Natural killer cell (primary cell): ENCODE results near the gene PRELID2. TPM values are rescaled to one million over a fixed set of nuclear protein-coding genes. Genes with fewer than 3 reads are reported as not detected.
A peak's percentile ranks its signal among the peaks of the same experiment; 100 is the strongest.
"Not testable (repeated sequence)": the region's sequence is repeated elsewhere in the genome, so short reads cannot be mapped to it uniquely, and the experiment has no call there.

Experiments used
- ATAC-seq, 3 donors: fragments of 150-1000 bp in 2 of 3; fragments of 200-7000 bp in 1 of 3; cut with Tn5 transposase; 1 replicate in 1 of 3; 2 replicates in 2 of 3; pipeline ENCODE4 v1.10.0; 2021; ENCODE audit warnings: mild to moderate bottlenecking in 2 of 3, moderate library complexity in 2 of 3
- DNase-seq, 2 donors: peaks; one replicate each; pipeline versions ENCODE4 v3.0.0 to v3.0.0-alpha.2; 2013 to 2021; ENCODE audit warnings: mixed read lengths in 1 of 2
- H3K27ac ChIP-seq: one replicate; pipeline ENCODE4 v1.5.1; 2013; ENCODE audit warnings: mild to moderate bottlenecking, low read length
- H3K27me3 ChIP-seq: one replicate; pipeline ENCODE4 v1.6.1; 2013; ENCODE audit warnings: low read length; ENCODE audit not compliant: control insufficient read depth, insufficient read depth
- H3K36me3 ChIP-seq: one replicate; pipeline ENCODE4 v1.6.1; 2013; ENCODE audit warnings: low read length; ENCODE audit not compliant: control insufficient read depth, insufficient read depth
- H3K4me1 ChIP-seq: one replicate; pipeline ENCODE4 v1.6.1; 2013; ENCODE audit warnings: low read length; ENCODE audit not compliant: control insufficient read depth, insufficient read depth
- H3K4me3 ChIP-seq: one replicate; pipeline ENCODE4 v1.5.1; 2013; ENCODE audit warnings: low read length
- H3K9me3 ChIP-seq: one replicate; pipeline ENCODE4 v1.6.1; 2013; ENCODE audit warnings: low read length; ENCODE audit not compliant: control insufficient read depth, insufficient read depth
- H3K27ac Mint-ChIP-seq, 2 donors: one replicate each; pipeline ENCODE4 v1.8.0; 2022; ENCODE audit warnings: mild to moderate bottlenecking in 2 of 2, mixed read lengths in 2 of 2, moderate library complexity in 1 of 2
- H3K27me3 Mint-ChIP-seq, 2 donors: one replicate each; pipeline ENCODE4 v1.8.0; 2022; ENCODE audit warnings: low read depth in 2 of 2, mixed read lengths in 2 of 2
- H3K36me3 Mint-ChIP-seq: one replicate; pipeline ENCODE4 v1.8.0; 2022; ENCODE audit warnings: mixed read lengths
- H3K4me1 Mint-ChIP-seq, 2 donors: one replicate each; pipeline ENCODE4 v1.8.0; 2022; ENCODE audit warnings: mixed read lengths in 2 of 2
- H3K4me3 Mint-ChIP-seq: one replicate; pipeline ENCODE4 v1.8.0; 2022; ENCODE audit warnings: mild to moderate bottlenecking, moderate library complexity, mixed read lengths
- H3K9me3 Mint-ChIP-seq, 2 donors: one replicate each; pipeline ENCODE4 v1.8.0; 2022; ENCODE audit warnings: mixed read lengths in 2 of 2
- WGBS: methylation state at CpG from one replicate; pipeline ENCODE4 v1.1.7; 2013; ENCODE audit warnings: missing lambda C conversion rate; ENCODE audit not compliant: insufficient coverage; 5-methylcytosine and 5-hydroxymethylcytosine counted together
- intact Hi-C: fragments of 100-400 bp; cut with micrococcal nuclease; formaldehyde crosslinking; loops from one replicate; pipeline ENCODE4 v1.14.2; 2022
- total RNA-seq, 4 donors: library from RNA; stranded (reverse); fragments of 120-200 nt in 1 of 4; gene quantifications; one replicate each; pipeline versions ENCODE4 v1.2.3 to v1.2.4, GENCODE V29; 2013 to 2022
- TF ChIP-seq, protein P1 (sequence below): fragments of 200-600 bp; IDR thresholded peaks from one replicate; pipeline ENCODE4 v1.8.0; 2022; ENCODE audit warnings: antibody characterized with exemption

The PRELID2 gene
- total RNA-seq, 3 donors from 2014 or later (not counting 1 experiment from before 2014, with no cell fraction given), result 1.5 to 3.1 (median 1.7) TPM

DNA sequence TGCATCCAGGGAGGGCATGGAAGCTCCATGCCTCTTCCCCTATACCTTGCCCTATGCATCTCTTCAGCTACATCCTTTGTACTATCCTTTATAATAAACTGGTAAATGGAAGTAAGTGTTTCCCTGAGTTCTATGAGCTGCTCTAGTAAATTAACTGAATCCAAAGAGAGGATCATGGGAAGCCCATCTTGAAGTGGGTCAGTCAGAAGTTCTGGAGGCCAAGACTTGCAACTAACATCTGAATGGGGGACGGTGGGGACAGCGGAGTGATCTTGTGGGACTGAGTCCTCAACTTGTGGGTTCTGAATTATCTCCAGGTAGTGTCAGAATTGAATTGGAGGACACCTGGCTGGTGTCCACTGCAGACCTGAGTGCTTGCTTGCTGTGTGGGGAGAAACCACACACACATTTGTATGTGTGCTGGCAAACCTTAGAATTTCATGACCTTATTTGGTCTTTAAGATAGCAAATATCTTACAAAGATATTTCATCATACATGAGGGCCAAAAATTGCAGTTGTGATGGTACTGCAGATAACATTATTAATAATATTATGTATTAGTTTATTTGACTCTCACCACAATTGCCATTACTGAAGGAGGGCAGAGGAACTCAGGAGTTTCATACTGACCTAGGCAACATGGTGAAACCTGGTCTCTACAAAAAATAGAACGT lies 5.5 kb upstream of the PRELID2 start:
- no peak overlapping the region for H3K27ac ChIP-seq
- TF ChIP-seq, protein P1, sequence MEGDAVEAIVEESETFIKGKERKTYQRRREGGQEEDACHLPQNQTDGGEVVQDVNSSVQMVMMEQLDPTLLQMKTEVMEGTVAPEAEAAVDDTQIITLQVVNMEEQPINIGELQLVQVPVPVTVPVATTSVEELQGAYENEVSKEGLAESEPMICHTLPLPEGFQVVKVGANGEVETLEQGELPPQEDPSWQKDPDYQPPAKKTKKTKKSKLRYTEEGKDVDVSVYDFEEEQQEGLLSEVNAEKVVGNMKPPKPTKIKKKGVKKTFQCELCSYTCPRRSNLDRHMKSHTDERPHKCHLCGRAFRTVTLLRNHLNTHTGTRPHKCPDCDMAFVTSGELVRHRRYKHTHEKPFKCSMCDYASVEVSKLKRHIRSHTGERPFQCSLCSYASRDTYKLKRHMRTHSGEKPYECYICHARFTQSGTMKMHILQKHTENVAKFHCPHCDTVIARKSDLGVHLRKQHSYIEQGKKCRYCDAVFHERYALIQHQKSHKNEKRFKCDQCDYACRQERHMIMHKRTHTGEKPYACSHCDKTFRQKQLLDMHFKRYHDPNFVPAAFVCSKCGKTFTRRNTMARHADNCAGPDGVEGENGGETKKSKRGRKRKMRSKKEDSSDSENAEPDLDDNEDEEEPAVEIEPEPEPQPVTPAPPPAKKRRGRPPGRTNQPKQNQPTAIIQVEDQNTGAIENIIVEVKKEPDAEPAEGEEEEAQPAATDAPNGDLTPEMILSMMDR, result no peak
- no peaks in the 10 kb centered on the region for H3K36me3 Mint-ChIP-seq
- DNase-seq, result no peak
- peaks cover 4% of the 10 kb centered on the region in 2 donors for H3K4me1 Mint-ChIP-seq
- intact Hi-C loops, result no loop called here
- H3K9me3 ChIP-seq, result no peaks in the 10 kb centered on the region
- H3K4me1 ChIP-seq, result peaks cover 3% of the 10 kb centered on the region
- H3K4me3 ChIP-seq, result no peak overlapping the region
- H3K4me3 Mint-ChIP-seq, result no peak overlapping the region
- no peak for ATAC-seq
- H3K27me3 ChIP-seq, result no peaks in the 10 kb centered on the region
- WGBS, result 97% methylated on average over 3 of the region's 3 CpGs
- H3K9me3 Mint-ChIP-seq, result no peaks in the 10 kb centered on the region
- H3K27me3 Mint-ChIP-seq, result no peaks in the 10 kb centered on the region
- H3K27ac Mint-ChIP-seq, result no peak overlapping the region
- no peaks in the 10 kb centered on the region for H3K36me3 ChIP-seq

DNA sequence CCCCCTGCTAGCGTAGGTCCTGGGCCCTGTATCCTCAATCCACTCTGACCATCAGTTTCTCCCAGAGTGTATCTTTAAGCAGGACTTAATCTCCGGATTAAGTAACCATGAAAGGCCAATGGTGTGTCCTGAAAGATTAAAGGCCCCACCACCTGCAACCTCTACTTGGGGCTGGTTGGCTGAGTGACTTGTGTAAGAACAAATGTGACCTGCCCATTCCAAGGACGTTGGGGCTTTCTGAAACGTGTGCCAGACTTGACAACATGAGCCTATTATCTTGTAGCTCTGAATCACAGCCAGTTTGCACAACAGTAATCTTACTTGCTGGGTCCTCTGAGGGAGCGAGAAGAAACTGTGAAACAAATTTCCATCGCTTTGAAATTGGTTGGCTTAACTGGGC lies 3.1 kb upstream of the PRELID2 start:
- DNase-seq, result no peak
- ATAC-seq, result no peak
- intact Hi-C loops, result no loop called here
- Mint-ChIP-seq H3K36me3 (no peaks in the 10 kb centered on the region), H3K9me3 (no peaks in the 10 kb centered on the region), H3K27me3 (no peaks in the 10 kb centered on the region), H3K4me3 (no peak overlapping the region), H3K27ac (no peak overlapping the region), H3K4me1 (peaks cover 18 to 19% of the 10 kb centered on the region in 2 donors)
- TF ChIP-seq, protein P1, result no peak
- H3K4me1 ChIP-seq, result peaks cover 12% of the 10 kb centered on the region
- H3K9me3 ChIP-seq, result no peaks in the 10 kb centered on the region
- H3K4me3 ChIP-seq, result no peak overlapping the region
- no peaks in the 10 kb centered on the region for H3K27me3 ChIP-seq
- no peaks in the 10 kb centered on the region for H3K36me3 ChIP-seq
- H3K27ac ChIP-seq, result no peak overlapping the region
- WGBS, result 91% methylated on average over 6 of the region's 6 CpGs

DNA sequence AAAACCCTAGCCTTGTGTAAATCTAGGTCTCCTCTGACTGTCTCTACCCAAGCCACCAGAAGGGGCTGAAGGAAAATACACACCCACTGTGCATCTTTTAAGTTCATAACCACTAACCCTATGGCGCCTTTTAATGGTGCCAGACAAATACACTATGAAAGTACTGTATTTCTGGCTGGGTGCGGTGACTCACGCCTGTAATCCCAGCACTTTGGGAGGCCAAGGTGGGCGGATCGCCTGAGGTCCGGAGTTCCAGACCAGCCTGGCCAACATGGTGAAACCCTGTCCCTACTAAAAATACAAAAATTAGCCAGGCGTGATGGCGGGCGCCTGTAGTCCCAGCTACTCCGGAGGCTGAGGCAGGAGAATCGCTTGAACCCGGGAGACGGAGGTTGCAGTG lies 1.1 kb upstream of the PRELID2 start:
- H3K27ac Mint-ChIP-seq, H3K27ac ChIP-seq, ATAC-seq, DNase-seq, intact Hi-C loops, H3K27me3 ChIP-seq, H3K27me3 Mint-ChIP-seq, H3K36me3 Mint-ChIP-seq, H3K9me3 Mint-ChIP-seq, H3K36me3 ChIP-seq, H3K4me3 ChIP-seq, H3K9me3 ChIP-seq: not testable (repeated sequence)
- H3K4me1 ChIP-seq, result peaks cover 12% of the 10 kb centered on the region
- 95% methylated on average over 13 of the region's 13 CpGs for WGBS
- H3K4me1 Mint-ChIP-seq, result peaks cover 18 to 19% of the 10 kb centered on the region in 2 donors
- peak overlapping the region; percentile 67 for H3K4me3 Mint-ChIP-seq

DNA sequence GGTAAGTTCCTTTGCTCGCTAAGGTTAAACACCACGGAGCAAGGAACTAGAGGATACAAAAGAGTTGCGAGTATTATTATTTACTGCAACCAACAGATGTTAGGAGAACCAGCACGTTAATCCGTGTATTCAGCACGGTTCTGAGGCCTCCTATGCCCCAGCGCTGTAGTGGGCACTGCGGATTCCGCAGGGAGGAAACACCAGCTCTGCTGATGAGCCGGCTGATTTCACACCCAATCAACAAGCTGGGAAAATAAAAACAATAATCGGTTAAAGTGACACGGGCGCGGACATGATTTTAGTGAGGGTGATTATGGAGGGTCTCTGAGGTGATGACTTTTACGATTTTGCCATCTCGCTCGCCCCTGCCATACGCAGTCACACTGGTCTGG lies 702 bp upstream of the PRELID2 start:
- DNase-seq (no peak), ATAC-seq (peak in 1 of 3 donors; percentile 18)
- Mint-ChIP-seq H3K9me3 (no peaks in the 10 kb centered on the region), H3K4me3 (peak overlapping the region; percentile 67), H3K27me3 (no peaks in the 10 kb centered on the region), H3K36me3 (no peaks in the 10 kb centered on the region), H3K4me1 (peaks cover 18 to 22% of the 10 kb centered on the region in 2 donors), H3K27ac (no peak overlapping the region)
- H3K4me3 ChIP-seq, result peak overlapping the region; percentile 39
- H3K36me3 ChIP-seq, result no peaks in the 10 kb centered on the region
- H3K27ac ChIP-seq, result no peak overlapping the region
- peaks cover 12% of the 10 kb centered on the region for H3K4me1 ChIP-seq
- no peaks in the 10 kb centered on the region for H3K9me3 ChIP-seq
- H3K27me3 ChIP-seq, result no peaks in the 10 kb centered on the region
- TF ChIP-seq, protein P1, result no peak
- intact Hi-C loops, result no loop called here
- WGBS, result 69% methylated on average over 18 of the region's 18 CpGs
